ENCODE data around the gene POLR2B. TPM values are rescaled to one million over a fixed set of nuclear protein-coding genes. Genes with fewer than 3 reads are reported as not detected.

Gene POLR2B
- total RNA-seq, 3 donors from 2014 or later = 66.1 to 112 (median 71.4) TPM

- no peak for DNase-seq (ENCODE audit: low spot score in 2 of 2)
- TF ChIP-seq POLR2A (IDR thresholded peaks at IDR 0.05) (no peak), POLR2AphosphoS5 (IDR thresholded peaks at IDR 0.05) (no peak), CTCF (IDR thresholded peaks at IDR 0.05) (no peak)
- Histone ChIP-seq H3K27me3 (no peaks in the 10 kb centered on the region), H3K4me3 (no peak overlapping the region), H3K36me3 (no peaks in the 10 kb centered on the region), H3K4me1 (no peaks in the 10 kb centered on the region), H3K9me3 (no peaks in the 10 kb centered on the region), H3K27ac (peak overlapping the region in 1 of 2 donors; percentile 16)
- intact Hi-C loops (cut with DNase I; ENCODE audit: low total_unique reads) = no loop called here
Measured at GRCh38 chr4:57077550-57078343, 99.1 kb downstream of the POLR2B start.

GRCh38 chr4:57078685-57079521 is 100.2 kb downstream of the POLR2B start:
- intact Hi-C loops (cut with DNase I; ENCODE audit: low total_unique reads) = no loop called here
- Histone ChIP-seq H3K4me1 (no peaks in the 10 kb centered on the region), H3K27ac (peak overlapping the region in 1 of 2 donors; percentile 28), H3K27me3 (no peaks in the 10 kb centered on the region), H3K9me3 (no peaks in the 10 kb centered on the region), H3K36me3 (no peaks in the 10 kb centered on the region), H3K4me3 (no peak overlapping the region)
- TF ChIP-seq POLR2A (IDR thresholded peaks at IDR 0.05) (no peak), POLR2AphosphoS5 (IDR thresholded peaks at IDR 0.05) (no peak), CTCF (IDR thresholded peaks at IDR 0.05) (no peak)
- no peak for DNase-seq (ENCODE audit: low spot score in 2 of 2)

Other genes with a start within 250 kb of the POLR2B start
- 1 to 10 TPM in 1 of 3 donors, under 1 TPM in 1, not detected in 1; 0.66 to 2.4 TPM for gene SPINK2, start 157.2 kb upstream of the POLR2B start, total RNA-seq
- 10 to 100 TPM; 31.0 to 44.6 (median 32.8) TPM for gene REST, start 71.0 kb upstream of the POLR2B start, total RNA-seq
- 10 to 100 TPM; 22.6 to 25.4 (median 23.7) TPM for gene NOA1, start 1.3 kb upstream of the POLR2B start, total RNA-seq
- gene IGFBP7, start 131.5 kb downstream of the POLR2B start, total RNA-seq = 100 to 1,000 TPM; 205 to 769 (median 622) TPM